ENCODE measurements around the gene SLC35F1. TPM values are rescaled to one million over a fixed set of nuclear protein-coding genes. Genes with fewer than 3 reads are reported as not detected.

The SLC35F1 gene
- total and polyA plus RNA-seq, 2 experiments from 2014 or later: not detected

DNA sequence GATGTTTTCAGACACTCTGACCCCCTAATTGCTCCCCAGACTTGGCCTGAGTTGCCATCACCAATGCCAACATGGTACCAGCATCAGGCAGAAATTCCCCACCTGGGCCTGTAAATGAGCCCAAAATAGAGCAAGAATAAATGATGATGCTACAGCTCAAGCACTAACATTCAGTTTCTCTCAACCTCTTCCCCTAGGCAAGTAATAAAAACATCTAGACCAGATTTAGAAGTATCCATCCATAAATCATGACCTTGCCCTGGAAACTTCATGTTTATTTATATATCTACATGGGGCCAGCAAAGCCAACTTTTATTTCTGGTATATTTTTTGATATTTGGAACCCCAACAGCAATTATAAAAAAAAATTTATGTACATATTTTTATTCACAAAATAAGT, 419.6 kb downstream of the SLC35F1 start:
- Histone ChIP-seq H3K27me3 (replicated peaks; ENCODE audit: insufficient read depth) (no peaks in the 10 kb centered on the region), H4K20me1 (ENCODE audit: insufficient read depth) (no peaks in the 10 kb centered on the region), H3K4me3 (no peak overlapping the region), H3K4me2 (ENCODE audit: unreplicated experiment) (no peak overlapping the region), H3F3A (ENCODE audit: insufficient read depth) (no peaks in the 10 kb centered on the region), H3K9me2 (ENCODE audit: insufficient read depth) (no peaks in the 10 kb centered on the region), H3K27ac (no peak overlapping the region), H3K79me2 (ENCODE audit: insufficient read depth) (no peaks in the 10 kb centered on the region), H3K36me3 (ENCODE audit: low read depth) (no peaks in the 10 kb centered on the region), H2AFZ (no peak overlapping the region), H3K9me3 (ENCODE audit: low read depth) (no peaks in the 10 kb centered on the region), H3K9ac (no peak overlapping the region), H3K4me1 (ENCODE audit: insufficient read depth) (no peaks in the 10 kb centered on the region)
- in situ Hi-C loops (cut with MboI): no loop called here
- no peak for TF ChIP-seq EZH2phosphoT487 (IDR thresholded peaks at IDR 0.05; ENCODE audit: insufficient read depth, low read depth)
- TF ChIP-seq EZH2 (IDR thresholded peaks at IDR 0.05; ENCODE audit: insufficient read depth, poor library complexity, severe bottlenecking): no peak
- no peak for DNase-seq

DNA sequence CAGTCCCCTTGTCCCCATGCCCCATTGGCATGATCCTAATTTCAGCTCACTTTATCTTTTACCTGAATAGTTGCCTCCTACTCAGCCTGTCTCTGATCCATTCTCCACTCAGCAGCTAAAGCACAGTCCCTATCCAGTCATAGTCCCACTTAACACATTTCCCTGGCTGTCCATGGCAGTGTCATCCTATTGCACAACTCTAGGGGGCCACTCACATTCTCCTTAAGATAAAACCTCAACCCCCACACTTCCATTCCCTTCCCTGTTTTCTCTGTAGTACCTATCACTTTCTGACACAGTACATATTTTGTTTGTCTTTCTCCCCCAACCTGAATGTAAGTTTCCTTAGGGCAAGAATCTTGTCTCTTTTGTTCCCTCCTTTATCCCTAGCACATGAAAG, 420.2 kb downstream of the SLC35F1 start:
- in situ Hi-C loops (cut with MboI): no loop called here
- TF ChIP-seq EZH2 (IDR thresholded peaks at IDR 0.05; ENCODE audit: insufficient read depth, poor library complexity, severe bottlenecking): no peak
- TF ChIP-seq EZH2phosphoT487 (IDR thresholded peaks at IDR 0.05; ENCODE audit: insufficient read depth, low read depth): no peak
- no peak for DNase-seq

DNA sequence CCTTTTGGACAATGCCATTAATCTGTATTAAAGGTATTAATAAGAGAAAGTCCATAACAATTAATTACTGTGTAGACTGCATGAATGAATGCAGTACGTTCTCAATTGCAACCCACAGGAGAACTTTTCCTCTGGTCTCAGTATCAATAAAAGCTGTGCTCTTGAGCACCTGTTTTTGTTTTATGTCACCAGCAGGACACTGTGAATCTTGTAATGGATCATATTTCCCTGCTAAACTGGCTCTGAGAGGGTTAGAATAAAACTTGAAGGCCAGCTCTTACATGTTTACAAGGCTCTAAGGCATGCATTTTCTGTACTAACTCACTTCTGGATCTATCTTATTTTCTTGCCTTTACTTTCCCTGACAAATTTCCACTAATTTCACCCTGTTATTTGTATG, 426.7 kb downstream of the SLC35F1 start:
- no peaks in the 10 kb centered on the region for H3K9me3 ChIP-seq (ENCODE audit: low read depth)
- H3F3A ChIP-seq (ENCODE audit: insufficient read depth): no peaks in the 10 kb centered on the region
- no peak for TF ChIP-seq EZH2 (IDR thresholded peaks at IDR 0.05; ENCODE audit: insufficient read depth, poor library complexity, severe bottlenecking)
- TF ChIP-seq EZH2phosphoT487 (IDR thresholded peaks at IDR 0.05; ENCODE audit: insufficient read depth, low read depth): no peak
- H4K20me1 ChIP-seq (ENCODE audit: insufficient read depth): no peaks in the 10 kb centered on the region
- H3K27ac ChIP-seq: no peak overlapping the region
- H3K4me2 ChIP-seq (ENCODE audit: unreplicated experiment): no peak overlapping the region
- no peaks in the 10 kb centered on the region for H3K27me3 ChIP-seq (replicated peaks; ENCODE audit: insufficient read depth)
- H3K79me2 ChIP-seq (ENCODE audit: insufficient read depth): no peaks in the 10 kb centered on the region
- no peaks in the 10 kb centered on the region for H3K4me1 ChIP-seq (ENCODE audit: insufficient read depth)
- no peaks in the 10 kb centered on the region for H3K9me2 ChIP-seq (ENCODE audit: insufficient read depth)
- in situ Hi-C loops (cut with MboI): no loop called here
- WGBS, 2 experiments (ENCODE audit: low coverage in 1 of 2, low lambda C conversion rate in 2 of 2, missing lambda C conversion rate in 2 of 2): 37 to 39% methylated on average over 1 of the region's 1 CpG
- no peak overlapping the region for H2AFZ ChIP-seq
- H3K9ac ChIP-seq: no peak overlapping the region
- no peaks in the 10 kb centered on the region for H3K36me3 ChIP-seq (ENCODE audit: low read depth)
- no peak for DNase-seq
- H3K4me3 ChIP-seq: no peak overlapping the region

More for the DNA sequence above, 420.2 kb downstream of the SLC35F1 start:
- Histone ChIP-seq H3K4me2 (ENCODE audit: unreplicated experiment) (no peak overlapping the region), H2AFZ (no peak overlapping the region), H3K4me1 (ENCODE audit: insufficient read depth) (no peaks in the 10 kb centered on the region), H3K9me3 (ENCODE audit: low read depth) (no peaks in the 10 kb centered on the region), H3K36me3 (ENCODE audit: low read depth) (no peaks in the 10 kb centered on the region), H4K20me1 (ENCODE audit: insufficient read depth) (no peaks in the 10 kb centered on the region), H3K9ac (no peak overlapping the region), H3K9me2 (ENCODE audit: insufficient read depth) (no peaks in the 10 kb centered on the region), H3K27ac (no peak overlapping the region), H3K4me3 (no peak overlapping the region), H3K79me2 (ENCODE audit: insufficient read depth) (no peaks in the 10 kb centered on the region), H3F3A (ENCODE audit: insufficient read depth) (no peaks in the 10 kb centered on the region), H3K27me3 (replicated peaks; ENCODE audit: insufficient read depth) (no peaks in the 10 kb centered on the region)

DNA sequence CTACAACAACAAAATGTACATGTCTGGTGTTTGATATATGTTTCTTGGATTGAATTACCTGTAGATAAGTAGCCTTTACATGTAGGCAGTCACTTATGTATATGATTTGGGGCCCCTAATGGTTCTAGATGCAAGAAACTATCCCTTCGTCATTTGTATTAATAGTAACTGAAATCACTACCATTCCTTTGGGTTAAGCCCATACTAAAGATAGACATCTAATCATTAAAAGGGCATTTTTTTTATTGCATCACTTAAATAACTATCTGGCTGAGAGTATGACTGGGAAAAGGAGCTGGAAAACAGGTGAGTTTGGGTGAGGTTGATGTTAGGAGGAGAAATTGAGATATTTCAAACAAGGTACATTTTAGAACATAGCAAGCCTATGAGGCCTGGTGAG, 427.6 kb downstream of the SLC35F1 start:
- Histone ChIP-seq H4K20me1 (ENCODE audit: insufficient read depth) (no peaks in the 10 kb centered on the region), H3K27ac (no peak overlapping the region), H2AFZ (no peak overlapping the region), H3K9ac (no peak overlapping the region), H3K27me3 (replicated peaks; ENCODE audit: insufficient read depth) (no peaks in the 10 kb centered on the region), H3K4me2 (ENCODE audit: unreplicated experiment) (no peak overlapping the region), H3K9me3 (ENCODE audit: low read depth) (no peaks in the 10 kb centered on the region), H3K9me2 (ENCODE audit: insufficient read depth) (no peaks in the 10 kb centered on the region), H3K36me3 (ENCODE audit: low read depth) (no peaks in the 10 kb centered on the region), H3K4me1 (ENCODE audit: insufficient read depth) (no peaks in the 10 kb centered on the region), H3F3A (ENCODE audit: insufficient read depth) (no peaks in the 10 kb centered on the region), H3K4me3 (no peak overlapping the region), H3K79me2 (ENCODE audit: insufficient read depth) (no peaks in the 10 kb centered on the region)
- in situ Hi-C loops (cut with MboI): no loop called here
- TF ChIP-seq EZH2phosphoT487 (IDR thresholded peaks at IDR 0.05; ENCODE audit: insufficient read depth, low read depth) (no peak), EZH2 (IDR thresholded peaks at IDR 0.05; ENCODE audit: insufficient read depth, poor library complexity, severe bottlenecking) (no peak)
- no peak for DNase-seq
- WGBS, 2 experiments (ENCODE audit: low coverage in 1 of 2, low lambda C conversion rate in 2 of 2, missing lambda C conversion rate in 2 of 2): 32 to 33% methylated on average over 1 of the region's 1 CpG

DNA sequence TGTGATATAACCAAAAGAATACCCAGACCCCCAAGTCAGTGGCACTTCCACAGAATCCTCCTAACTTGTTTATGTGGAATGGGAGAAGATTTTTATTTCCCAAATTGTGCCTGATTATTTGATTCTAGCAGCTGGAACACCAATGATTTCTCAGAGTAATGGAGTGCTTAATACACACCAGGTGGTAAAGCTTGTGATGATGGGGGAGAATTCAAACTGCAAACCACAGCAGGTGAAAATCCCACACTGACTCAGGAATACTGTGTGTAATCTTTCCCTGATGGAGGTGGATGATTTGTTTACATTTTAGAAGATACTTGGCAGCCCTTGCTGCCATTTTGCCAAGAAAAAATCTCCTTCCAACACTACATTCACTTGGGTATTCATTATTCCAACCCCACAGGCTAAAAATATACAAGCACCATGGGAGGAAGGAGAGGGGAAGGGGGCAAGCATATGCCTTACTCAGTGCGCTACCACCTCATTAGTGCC, 428.3 kb downstream of the SLC35F1 start:
- DNase-seq: no peak
- no peaks in the 10 kb centered on the region for H3K9me3 ChIP-seq (ENCODE audit: low read depth)

More for the DNA sequence above, 428.3 kb downstream of the SLC35F1 start:
- Histone ChIP-seq H3K79me2 (ENCODE audit: insufficient read depth) (no peaks in the 10 kb centered on the region), H3K27me3 (replicated peaks; ENCODE audit: insufficient read depth) (no peaks in the 10 kb centered on the region), H3K4me2 (ENCODE audit: unreplicated experiment) (no peak overlapping the region), H4K20me1 (ENCODE audit: insufficient read depth) (no peaks in the 10 kb centered on the region), H2AFZ (no peak overlapping the region), H3K9ac (no peak overlapping the region), H3K4me1 (ENCODE audit: insufficient read depth) (no peaks in the 10 kb centered on the region), H3K27ac (no peak overlapping the region), H3K9me2 (ENCODE audit: insufficient read depth) (no peaks in the 10 kb centered on the region), H3F3A (ENCODE audit: insufficient read depth) (no peaks in the 10 kb centered on the region), H3K36me3 (ENCODE audit: low read depth) (no peaks in the 10 kb centered on the region), H3K4me3 (no peak overlapping the region)
- WGBS, 2 experiments (ENCODE audit: low coverage in 1 of 2, low lambda C conversion rate in 2 of 2, missing lambda C conversion rate in 2 of 2): 80 to 83% methylated on average over 1 of the region's 1 CpG
- in situ Hi-C loops (cut with MboI): no loop called here
- TF ChIP-seq EZH2 (IDR thresholded peaks at IDR 0.05; ENCODE audit: insufficient read depth, poor library complexity, severe bottlenecking) (no peak), EZH2phosphoT487 (IDR thresholded peaks at IDR 0.05; ENCODE audit: insufficient read depth, low read depth) (no peak)
